PFSK-1 (cell line): ENCODE results near the gene C19orf12.

Experiments used
- FOXP2 ChIP-seq: optimal IDR thresholded peaks from 2 replicates; pipeline ENCODE3; 2011; ENCODE audit warnings: borderline replicate concordance, control low read depth, inconsistent platforms; ENCODE audit not compliant: insufficient read depth; ENCODE audit errors: extremely low read length, extremely low read depth
- POLR2AphosphoS5 ChIP-seq: IDR thresholded peaks from 2 replicates; pipeline ENCODE4 v1.6.1; 2012; ENCODE audit warnings: low read depth, mild to moderate bottlenecking, control low read depth, low read length, moderate library complexity
- REST ChIP-seq, 2 experiments: IDR thresholded peaks; 2 replicates each; pipeline versions ENCODE4 v1.6.1 to v1.8.0; 2011 to 2012; ENCODE audit warnings: low read depth in 2 of 2, low read length in 2 of 2, control low read depth in 1 of 2, inconsistent platforms in 1 of 2, mild to moderate bottlenecking in 1 of 2, moderate library complexity in 1 of 2; ENCODE audit not compliant: insufficient read depth in 1 of 2
- SIN3A ChIP-seq: IDR thresholded peaks from 2 replicates; pipeline ENCODE4 v1.6.1; 2012; ENCODE audit warnings: mild to moderate bottlenecking, low read length, moderate library complexity, borderline replicate concordance; ENCODE audit not compliant: insufficient read depth
- TAF1 ChIP-seq: IDR thresholded peaks from 2 replicates; pipeline ENCODE4 v1.6.1; 2012; ENCODE audit warnings: low read length, control low read depth, borderline replicate concordance; ENCODE audit not compliant: insufficient read depth

C19orf12 gene

DNA sequence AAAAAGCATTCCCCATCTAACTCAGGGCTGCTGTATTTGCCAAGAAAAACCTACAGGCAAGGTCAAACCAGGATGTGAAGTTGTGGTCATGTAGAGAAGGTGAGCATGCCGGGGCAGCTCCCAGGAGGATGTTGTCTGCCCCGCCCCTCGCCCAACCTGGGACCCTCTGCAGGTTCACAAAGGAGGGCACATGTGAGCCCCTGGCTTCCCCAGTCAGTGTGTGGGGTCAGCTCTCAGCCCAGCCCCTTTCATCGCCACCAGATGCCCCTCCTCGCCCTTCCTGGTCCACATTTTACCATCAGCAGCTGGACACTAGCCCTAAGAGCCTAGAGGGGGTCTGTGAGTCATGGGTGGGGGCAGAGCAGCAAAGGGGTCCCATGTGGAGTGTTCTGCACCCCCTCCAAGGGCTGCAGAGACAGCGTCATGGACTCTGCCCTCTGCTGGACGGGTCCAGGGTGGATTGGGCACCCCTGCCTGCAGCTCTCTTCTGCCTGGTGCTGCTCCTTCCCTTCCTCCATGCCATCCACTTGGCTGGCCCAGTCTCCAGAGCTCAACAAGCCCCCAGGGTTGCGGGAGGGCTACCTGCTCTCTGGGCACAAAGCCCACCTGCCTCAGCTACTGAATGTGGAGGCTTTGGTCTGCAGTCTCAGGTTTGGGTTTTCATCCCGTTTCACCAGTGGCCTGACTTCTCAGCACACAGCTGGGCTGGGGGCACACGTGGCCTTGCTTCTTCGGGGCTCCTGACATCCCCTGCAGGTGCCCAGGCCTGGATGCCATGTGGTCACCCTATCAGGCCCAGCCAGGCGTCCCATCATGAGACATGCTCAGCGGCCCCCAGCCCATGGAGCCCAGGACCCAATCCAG, 46.1 kb downstream of the C19orf12 start:
- TF ChIP-seq TAF1 (no peak), POLR2AphosphoS5 (no peak), SIN3A (no peak), REST (IDR thresholded peaks at IDR 0.05; ENCODE audit: insufficient read depth in 1 of 2, low read depth in 2 of 2, low read length in 2 of 2) (no peak), FOXP2 (no peak)

GRCh38 chr19:29667901-29668341, 47.1 kb downstream of the C19orf12 start:
- TF ChIP-seq REST (IDR thresholded peaks at IDR 0.05; ENCODE audit: insufficient read depth in 1 of 2, low read depth in 2 of 2, low read length in 2 of 2) (no peak), FOXP2 (no peak), POLR2AphosphoS5 (no peak), TAF1 (no peak), SIN3A (no peak)

GRCh38 chr19:29667387-29667783, 47.7 kb downstream of the C19orf12 start:
- no peak for TF ChIP-seq REST (IDR thresholded peaks at IDR 0.05; ENCODE audit: insufficient read depth in 1 of 2, low read depth in 2 of 2, low read length in 2 of 2)
- no peak for TF ChIP-seq SIN3A

- TF ChIP-seq REST (IDR thresholded peaks at IDR 0.05; ENCODE audit: insufficient read depth in 1 of 2, low read depth in 2 of 2, low read length in 2 of 2) (peak; percentile 82 to 89), POLR2AphosphoS5 (no peak), TAF1 (no peak), SIN3A (0 out of 2 replicates have a peak, but pooled peaks have one; percentile 7), FOXP2 (no peak)
Observed at GRCh38 chr19:29666578-29667386, 48.3 kb downstream of the C19orf12 start.
